RPMI8226 (cell line): Measurements from ENCODE around the gene ROR2.

Source experiments
- DNase-seq: peaks from one replicate; pipeline ENCODE4 v3.0.0-alpha.2; 2015

Gene ROR2

GRCh38 chr9:91766315-91767069, 183.5 kb downstream of the ROR2 start:
- DNase-seq: no peak

GRCh38 chr9:91765296-91765695, 184.7 kb downstream of the ROR2 start:
- DNase-seq: no peak

- DNase-seq: no peak
Observed at GRCh38 chr9:91764661-91765060, 185.4 kb downstream of the ROR2 start.

DNA sequence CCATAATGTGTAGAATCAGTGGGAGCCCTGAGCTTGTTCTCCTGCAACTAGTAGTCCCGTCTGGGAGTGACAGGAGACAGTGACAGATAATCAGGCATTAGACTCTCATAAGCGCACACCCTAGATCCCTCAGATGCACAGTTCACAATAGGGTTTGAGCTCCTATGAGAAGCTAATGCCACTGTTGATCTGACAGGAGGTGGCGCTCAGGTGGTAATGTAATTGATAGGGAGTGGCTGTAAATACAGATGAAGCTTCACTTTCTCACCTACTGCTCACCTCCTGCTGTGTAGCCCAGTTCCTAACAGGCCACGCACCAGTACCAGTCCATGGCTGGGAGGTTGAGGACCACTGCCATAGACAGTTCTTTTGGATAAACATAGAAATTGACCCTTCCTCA, 188.7 kb downstream of the ROR2 start:
- DNase-seq: no peak

- no peak for DNase-seq
Observed at GRCh38 chr9:91760906-91761305, 189.1 kb downstream of the ROR2 start.

DNA sequence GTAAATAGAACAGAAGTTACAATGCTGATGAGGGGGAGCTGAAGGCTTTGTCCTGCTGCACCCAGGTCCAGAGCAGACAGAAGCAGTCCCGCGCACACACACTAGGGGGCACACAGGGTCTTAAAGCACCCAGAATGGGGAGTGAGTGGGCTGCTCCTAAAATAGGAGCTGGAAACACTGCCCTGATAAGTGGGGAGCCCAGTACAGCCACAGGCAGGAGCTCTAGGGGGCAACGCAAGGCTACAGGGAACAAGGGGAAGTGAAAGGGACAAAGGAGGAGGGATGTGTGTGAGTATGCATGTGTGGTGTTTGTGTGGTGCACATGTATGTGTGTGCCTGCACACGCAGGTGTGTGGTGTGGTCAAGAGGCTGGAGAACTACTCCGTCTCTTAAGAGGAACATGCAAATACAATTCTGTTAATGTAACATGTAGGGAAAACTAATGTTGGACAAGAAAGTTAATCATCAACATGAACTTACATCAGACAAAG, 191.5 kb downstream of the ROR2 start:
- peak; percentile 55 for DNase-seq

DNA sequence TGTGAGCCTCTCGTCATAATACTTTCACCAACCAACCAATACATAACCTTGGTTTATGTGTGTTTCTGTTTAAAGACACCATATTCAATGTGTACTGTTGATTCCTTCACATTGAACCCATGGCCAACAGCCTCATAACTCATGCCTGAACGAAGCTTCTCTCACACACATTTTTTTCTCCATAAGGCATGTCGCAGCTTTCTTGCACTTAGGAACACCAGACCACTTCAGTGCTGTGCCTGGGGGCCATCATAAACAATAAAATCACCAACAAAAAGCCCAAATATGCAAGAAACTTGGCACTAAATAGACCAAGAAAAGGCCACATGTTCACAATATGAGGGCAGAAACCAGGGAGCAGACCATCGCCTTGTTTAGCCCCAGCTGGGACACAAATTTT, 192.2 kb downstream of the ROR2 start:
- DNase-seq: no peak

- DNase-seq: no peak
Observed at GRCh38 chr9:91756510-91756780, 193.6 kb downstream of the ROR2 start.

GRCh38 chr9:91755761-91756509, 194.1 kb downstream of the ROR2 start:
- no peak for DNase-seq

GRCh38 chr9:91753711-91754110, 196.3 kb downstream of the ROR2 start:
- no peak for DNase-seq

GRCh38 chr9:91751922-91752321, 198.1 kb downstream of the ROR2 start:
- DNase-seq: no peak

GRCh38 chr9:91750343-91750742, 199.7 kb downstream of the ROR2 start:
- no peak for DNase-seq

GRCh38 chr9:91746904-91747303, 203.1 kb downstream of the ROR2 start:
- no peak for DNase-seq

DNA sequence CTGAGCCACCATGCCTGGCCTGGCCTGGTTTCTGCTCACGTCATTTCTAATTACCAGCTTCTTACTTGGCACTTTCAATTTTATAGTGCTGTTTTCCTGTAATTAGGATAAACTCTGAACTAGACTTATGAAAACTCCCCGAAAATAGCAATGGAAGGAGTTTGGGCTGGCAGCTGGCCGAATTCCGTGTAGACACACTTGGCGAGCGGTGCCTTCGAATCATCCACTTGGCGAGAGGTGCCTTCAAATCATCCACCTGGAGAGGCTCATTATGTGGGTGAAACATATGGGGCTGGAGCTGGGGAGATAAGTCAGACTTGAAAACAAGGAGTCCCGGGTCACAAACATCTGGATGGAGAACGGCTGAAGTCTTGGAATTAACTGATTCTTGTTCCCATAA, 203.7 kb downstream of the ROR2 start:
- no peak for DNase-seq

DNA sequence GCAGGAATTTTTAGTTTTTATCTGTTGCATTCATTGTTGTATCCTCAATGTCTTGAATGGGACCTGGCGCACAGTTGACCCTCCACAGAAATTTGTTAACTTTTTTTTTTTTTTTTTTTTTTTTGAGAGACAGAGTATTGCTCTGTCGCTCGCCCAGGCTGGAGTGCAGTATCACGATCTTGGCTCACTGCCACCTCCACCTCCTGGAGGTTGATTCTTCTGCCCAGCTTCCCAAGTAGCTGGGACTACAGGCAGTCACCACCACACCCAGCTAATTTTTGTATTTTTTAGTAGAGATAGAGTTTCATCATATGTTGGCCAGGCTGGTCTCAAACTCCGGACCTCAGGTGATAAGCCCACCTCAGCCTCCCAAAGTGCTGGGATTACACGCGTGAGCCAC, 205.9 kb downstream of the ROR2 start:
- DNase-seq: no peak

DNA sequence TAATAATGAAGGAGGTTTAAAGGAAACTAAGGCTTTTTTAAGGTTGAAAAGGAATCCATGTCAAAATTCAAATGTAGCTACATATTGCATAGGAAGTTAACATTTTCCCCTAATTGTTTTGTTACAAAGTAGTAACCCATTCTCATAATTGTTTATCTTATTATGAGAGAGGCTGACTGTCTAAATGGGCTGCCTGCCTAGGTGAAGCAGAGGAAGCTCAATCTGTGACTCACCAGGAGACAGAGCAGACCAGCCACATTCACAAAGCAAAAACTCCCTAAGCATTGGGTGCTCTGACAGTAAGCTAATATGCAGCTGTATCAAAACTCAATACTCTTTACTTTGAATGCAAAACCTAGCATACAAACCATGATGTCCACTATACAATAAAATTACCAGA, 208.5 kb downstream of the ROR2 start:
- DNase-seq: no peak

DNA sequence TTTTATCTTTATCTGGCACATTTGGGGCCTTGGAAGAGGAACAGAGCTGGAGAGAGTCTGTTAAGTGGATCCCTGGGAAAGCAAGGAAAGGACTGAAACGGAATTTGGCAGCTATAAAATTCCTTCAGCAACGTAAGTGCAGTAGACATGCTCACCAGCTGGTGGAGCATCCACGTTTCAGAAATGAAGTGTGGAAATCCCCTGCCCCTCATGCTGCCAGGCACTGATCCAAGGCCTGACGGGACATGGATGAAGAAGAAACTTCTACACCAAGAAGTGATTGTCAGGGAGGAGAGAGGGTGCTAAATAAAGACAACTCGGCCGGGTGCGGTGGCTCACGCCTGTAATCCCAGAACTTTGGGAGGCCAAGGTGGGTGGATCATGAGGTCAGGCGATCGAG, 209.3 kb downstream of the ROR2 start:
- no peak for DNase-seq

GRCh38 chr9:91736898-91737601, 213.0 kb downstream of the ROR2 start:
- no peak for DNase-seq

DNA sequence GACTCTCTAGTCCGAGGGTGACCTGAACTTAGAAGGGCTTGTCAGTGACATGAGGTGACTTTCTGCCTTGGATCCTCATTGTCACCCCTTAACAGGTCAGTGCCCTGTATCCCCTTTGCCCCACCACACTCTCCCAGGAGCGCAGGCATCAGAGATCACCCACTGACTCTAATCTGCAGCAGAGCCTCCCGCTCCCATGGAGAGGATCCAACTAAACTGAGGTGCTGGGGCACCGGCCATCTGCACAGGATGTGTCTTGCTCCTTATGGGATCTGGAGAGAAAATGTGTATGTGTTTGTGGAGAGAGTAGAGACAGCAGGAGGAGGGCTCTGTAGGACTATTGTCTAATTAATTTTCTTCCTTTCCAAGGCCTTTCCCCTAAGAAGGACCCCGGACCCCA, 213.7 kb downstream of the ROR2 start:
- DNase-seq: no peak

GRCh38 chr9:91735049-91735448, 215.0 kb downstream of the ROR2 start:
- no peak for DNase-seq

- peak; percentile 44 for DNase-seq
Observed at GRCh38 chr9:91734371-91734981, 215.6 kb downstream of the ROR2 start.

GRCh38 chr9:91733006-91733624, 216.9 kb downstream of the ROR2 start:
- no peak for DNase-seq
